ENCODE results near the gene HRH2.

DNA sequence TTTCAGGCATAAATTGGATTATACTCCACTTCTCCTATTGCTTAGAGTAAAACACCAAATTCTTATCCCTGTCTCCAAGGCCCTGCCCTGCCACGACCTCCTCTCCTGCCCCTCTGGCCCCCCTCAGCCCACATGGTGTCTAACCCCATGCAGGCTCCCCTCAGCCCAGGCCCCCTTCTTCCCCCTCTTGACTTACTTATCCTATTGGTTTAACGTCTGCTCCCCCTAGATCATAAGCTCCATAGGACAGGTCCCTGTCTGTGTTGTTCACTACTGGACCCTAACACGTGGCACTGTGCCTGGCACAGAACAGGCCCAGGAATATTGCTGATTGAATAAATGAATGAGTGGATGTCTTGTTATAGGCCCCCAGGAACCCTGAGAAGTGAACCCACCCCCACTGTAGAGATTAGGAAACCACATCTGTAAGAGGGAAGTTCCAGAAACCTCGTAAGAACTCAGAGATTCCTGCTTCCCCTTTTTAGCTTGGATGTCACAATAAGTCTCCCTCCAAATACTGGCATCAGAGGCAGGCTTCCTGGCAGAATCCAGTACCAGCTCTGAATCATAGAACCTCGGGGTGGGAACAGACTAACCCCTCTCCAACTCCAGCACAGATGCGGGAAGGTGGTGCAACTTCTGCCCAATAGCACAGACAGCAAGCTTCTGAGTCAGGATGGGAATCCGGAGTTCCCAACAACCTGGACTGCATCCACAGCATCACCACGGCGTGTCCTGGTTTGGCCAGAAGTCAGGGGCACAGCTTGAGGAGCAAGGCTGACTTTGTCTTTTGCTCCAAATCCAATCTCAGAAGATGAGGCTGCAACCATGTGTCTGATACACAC, 31.5 kb downstream of the HRH2 start:
- TF ChIP-seq POLR2AphosphoS5 (IDR thresholded peaks at IDR 0.05; ENCODE audit: low read depth, low read length), result no peak
- TF ChIP-seq POLR2A (IDR thresholded peaks at IDR 0.05; ENCODE audit: low read depth, low read length), result no peak
- no peak for TF ChIP-seq TAF1 (IDR thresholded peaks at IDR 0.05; ENCODE audit: borderline replicate concordance, low read depth, low read length)
